ENCODE data around the gene EFEMP1.

Gene EFEMP1

GRCh38 chr2:55875434-55876135 lies 48.0 kb downstream of the EFEMP1 start:
- ATAC-seq (ENCODE audit: low read depth), result no peak
- Histone ChIP-seq H3K27me3 (ENCODE audit: insufficient read depth, poor library complexity, severe bottlenecking) (no peaks in the 10 kb centered on the region), H3K9me3 (ENCODE audit: severe bottlenecking) (no peaks in the 10 kb centered on the region), H3K36me3 (ENCODE audit: low read depth) (peaks cover 94% of the 10 kb centered on the region), H3K4me3 (ENCODE audit: severe bottlenecking) (no peak overlapping the region), H3K27ac (ENCODE audit: poor library complexity, severe bottlenecking) (peak overlapping the region; percentile 5), H3K4me1 (ENCODE audit: insufficient read depth, poor library complexity, severe bottlenecking) (no peaks in the 10 kb centered on the region)
- DNase-seq (ENCODE audit: low spot score), result no peak
- TF ChIP-seq, protein P1, sequence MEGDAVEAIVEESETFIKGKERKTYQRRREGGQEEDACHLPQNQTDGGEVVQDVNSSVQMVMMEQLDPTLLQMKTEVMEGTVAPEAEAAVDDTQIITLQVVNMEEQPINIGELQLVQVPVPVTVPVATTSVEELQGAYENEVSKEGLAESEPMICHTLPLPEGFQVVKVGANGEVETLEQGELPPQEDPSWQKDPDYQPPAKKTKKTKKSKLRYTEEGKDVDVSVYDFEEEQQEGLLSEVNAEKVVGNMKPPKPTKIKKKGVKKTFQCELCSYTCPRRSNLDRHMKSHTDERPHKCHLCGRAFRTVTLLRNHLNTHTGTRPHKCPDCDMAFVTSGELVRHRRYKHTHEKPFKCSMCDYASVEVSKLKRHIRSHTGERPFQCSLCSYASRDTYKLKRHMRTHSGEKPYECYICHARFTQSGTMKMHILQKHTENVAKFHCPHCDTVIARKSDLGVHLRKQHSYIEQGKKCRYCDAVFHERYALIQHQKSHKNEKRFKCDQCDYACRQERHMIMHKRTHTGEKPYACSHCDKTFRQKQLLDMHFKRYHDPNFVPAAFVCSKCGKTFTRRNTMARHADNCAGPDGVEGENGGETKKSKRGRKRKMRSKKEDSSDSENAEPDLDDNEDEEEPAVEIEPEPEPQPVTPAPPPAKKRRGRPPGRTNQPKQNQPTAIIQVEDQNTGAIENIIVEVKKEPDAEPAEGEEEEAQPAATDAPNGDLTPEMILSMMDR (IDR thresholded peaks at IDR 0.05; ENCODE audit: poor library complexity, severe bottlenecking), result no peak

GRCh38 chr2:55874338-55874737 lies 49.2 kb downstream of the EFEMP1 start:
- Histone ChIP-seq H3K36me3 (ENCODE audit: low read depth) (peaks cover 93% of the 10 kb centered on the region), H3K27me3 (ENCODE audit: insufficient read depth, poor library complexity, severe bottlenecking) (no peaks in the 10 kb centered on the region), H3K9me3 (ENCODE audit: severe bottlenecking) (no peaks in the 10 kb centered on the region), H3K27ac (ENCODE audit: poor library complexity, severe bottlenecking) (peak overlapping the region; percentile 18), H3K4me3 (ENCODE audit: severe bottlenecking) (no peak overlapping the region), H3K4me1 (ENCODE audit: insufficient read depth, poor library complexity, severe bottlenecking) (no peaks in the 10 kb centered on the region)
- TF ChIP-seq, protein P1 (IDR thresholded peaks at IDR 0.05; ENCODE audit: poor library complexity, severe bottlenecking), result no peak
- DNase-seq (ENCODE audit: low spot score) (no peak), ATAC-seq (ENCODE audit: low read depth) (no peak)

DNA sequence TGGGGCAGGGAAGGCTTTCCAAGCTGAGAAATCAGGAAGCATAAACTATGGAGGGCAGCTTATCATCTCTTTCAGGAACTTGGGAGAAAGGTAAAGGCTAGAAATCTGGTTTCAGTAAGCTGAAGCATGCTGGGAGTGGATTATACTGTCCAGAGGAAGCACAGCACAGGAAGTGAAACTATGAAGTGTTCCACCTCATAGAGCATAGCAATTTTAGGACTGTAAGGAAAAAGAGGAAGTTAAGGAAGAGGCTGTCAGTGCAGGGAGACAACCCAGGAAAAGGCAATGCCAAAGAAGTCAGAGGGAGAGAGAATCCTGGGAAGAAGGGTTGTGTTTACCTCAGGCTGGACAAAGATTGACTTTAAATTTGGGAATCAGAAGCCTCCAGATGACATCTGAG lies 51.9 kb downstream of the EFEMP1 start:
- ATAC-seq (ENCODE audit: low read depth), result no peak
- no peaks in the 10 kb centered on the region for H3K9me3 ChIP-seq (ENCODE audit: severe bottlenecking)
- peak overlapping the region; percentile 18 for H3K27ac ChIP-seq (ENCODE audit: poor library complexity, severe bottlenecking)

DNA sequence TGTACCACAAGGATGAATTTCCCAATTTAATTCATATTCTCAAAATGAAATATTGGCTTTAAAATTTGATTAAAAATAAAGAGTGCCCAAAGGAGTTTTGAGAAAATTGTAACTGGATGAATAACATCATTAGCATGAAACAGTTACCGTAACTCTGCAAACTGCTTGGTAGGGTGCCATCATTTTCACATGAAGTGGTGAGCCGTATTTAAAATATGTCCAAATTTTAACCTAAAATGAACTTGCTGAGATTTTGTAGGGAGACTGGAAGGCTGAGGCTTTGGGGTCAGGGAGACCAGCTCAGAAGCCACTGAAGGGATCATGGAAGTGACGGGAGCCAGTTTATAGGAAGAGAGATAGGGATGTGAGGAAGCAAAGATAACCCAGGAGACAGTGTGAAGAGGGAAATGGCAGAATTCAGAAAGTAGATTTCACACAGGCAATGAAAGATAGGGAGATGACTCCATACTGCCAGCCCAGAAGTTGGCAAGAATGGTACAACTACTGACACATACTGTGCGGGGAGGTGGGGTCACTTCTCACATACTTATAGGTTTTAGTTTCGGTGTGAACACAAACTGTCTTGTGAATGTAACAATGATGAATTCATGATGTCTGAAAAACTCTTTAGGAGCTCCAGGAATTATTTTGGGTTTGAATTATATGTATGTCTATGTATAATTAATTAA lies 53.8 kb downstream of the EFEMP1 start:
- peaks cover 91% of the 10 kb centered on the region for H3K36me3 ChIP-seq (ENCODE audit: low read depth)
- ATAC-seq (ENCODE audit: low read depth), result no peak; the same call in 2 of the 3 replicates
- H3K27me3 ChIP-seq (ENCODE audit: insufficient read depth, poor library complexity, severe bottlenecking), result no peaks in the 10 kb centered on the region
- DNase-seq (ENCODE audit: low spot score), result no peak
- no peaks in the 10 kb centered on the region for H3K9me3 ChIP-seq (ENCODE audit: severe bottlenecking)
- no peak overlapping the region for H3K4me3 ChIP-seq (ENCODE audit: severe bottlenecking)
- no peaks in the 10 kb centered on the region for H3K4me1 ChIP-seq (ENCODE audit: insufficient read depth, poor library complexity, severe bottlenecking)
- TF ChIP-seq, protein P1 (IDR thresholded peaks at IDR 0.05; ENCODE audit: poor library complexity, severe bottlenecking), result no peak
- peak overlapping the region; percentile 20 for H3K27ac ChIP-seq (ENCODE audit: poor library complexity, severe bottlenecking)

More for the DNA sequence above, 51.9 kb downstream of the EFEMP1 start:
- Histone ChIP-seq H3K36me3 (ENCODE audit: low read depth) (peaks cover 93% of the 10 kb centered on the region), H3K27me3 (ENCODE audit: insufficient read depth, poor library complexity, severe bottlenecking) (no peaks in the 10 kb centered on the region), H3K4me1 (ENCODE audit: insufficient read depth, poor library complexity, severe bottlenecking) (no peaks in the 10 kb centered on the region), H3K4me3 (ENCODE audit: severe bottlenecking) (no peak overlapping the region)
- DNase-seq (ENCODE audit: low spot score), result no peak
- TF ChIP-seq, protein P1 (IDR thresholded peaks at IDR 0.05; ENCODE audit: poor library complexity, severe bottlenecking), result no peak
